Activated CD4-positive, alpha-beta T cell treated with anti-CD3 and anti-CD28 coated beads, Interleukin-2, amount 50 U/mL, for 48 hours (primary cell): ENCODE results near the gene RFC2.
"Not testable (repeated sequence)": the region's sequence is repeated elsewhere in the genome, so short reads cannot be mapped to it uniquely, and the experiment has no call there.

Source experiments
- DNase-seq, 2 experiments: peaks; one replicate each; pipeline ENCODE4 v3.0.0-alpha.2; 2020

RFC2 gene

GRCh38 chr7:74215921-74216320 is 38.3 kb downstream of the RFC2 start:
- no peak for DNase-seq

GRCh38 chr7:74214816-74215630 is 39.2 kb downstream of the RFC2 start:
- DNase-seq = no peak

DNA sequence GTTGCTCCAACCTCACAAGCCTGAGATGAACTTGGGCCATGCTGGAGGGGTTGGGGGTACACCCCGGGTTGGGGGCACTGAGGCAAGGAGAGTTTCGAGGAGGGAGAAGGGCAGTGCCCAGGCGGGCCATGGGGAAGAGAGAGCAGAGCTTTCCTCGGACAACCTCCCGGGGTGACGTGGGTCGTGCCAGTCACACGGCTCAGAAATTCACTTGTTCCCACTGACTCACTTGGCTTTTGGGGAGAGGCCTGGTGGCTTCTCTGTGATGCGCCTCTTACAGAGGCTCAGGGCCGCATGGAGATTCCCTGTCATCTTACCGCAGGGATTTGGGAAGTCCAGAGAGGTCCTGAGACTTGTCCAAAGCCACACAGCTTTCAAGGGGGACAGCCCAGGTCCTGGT is 41.5 kb downstream of the RFC2 start:
- no peak for DNase-seq

DNA sequence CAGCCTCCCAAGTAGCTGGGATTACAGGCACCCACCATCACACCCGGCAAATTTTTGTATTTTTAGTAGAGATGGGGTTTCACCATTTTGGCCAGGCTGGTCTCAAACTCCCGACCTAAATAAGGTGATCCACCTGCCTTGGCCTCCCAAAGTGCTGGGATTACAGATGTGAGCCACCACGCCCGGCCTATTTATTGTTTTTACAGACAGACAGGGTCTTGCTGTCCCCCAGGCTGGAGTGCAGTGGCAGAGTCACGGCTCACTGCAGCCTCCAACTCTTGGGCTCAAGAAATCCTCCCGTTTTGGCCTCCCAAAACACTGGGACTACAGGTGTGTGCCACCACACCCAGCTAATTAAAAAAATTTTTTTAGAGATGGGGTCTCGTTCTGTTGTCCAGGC is 46.0 kb downstream of the RFC2 start:
- not testable (repeated sequence) for DNase-seq

DNA sequence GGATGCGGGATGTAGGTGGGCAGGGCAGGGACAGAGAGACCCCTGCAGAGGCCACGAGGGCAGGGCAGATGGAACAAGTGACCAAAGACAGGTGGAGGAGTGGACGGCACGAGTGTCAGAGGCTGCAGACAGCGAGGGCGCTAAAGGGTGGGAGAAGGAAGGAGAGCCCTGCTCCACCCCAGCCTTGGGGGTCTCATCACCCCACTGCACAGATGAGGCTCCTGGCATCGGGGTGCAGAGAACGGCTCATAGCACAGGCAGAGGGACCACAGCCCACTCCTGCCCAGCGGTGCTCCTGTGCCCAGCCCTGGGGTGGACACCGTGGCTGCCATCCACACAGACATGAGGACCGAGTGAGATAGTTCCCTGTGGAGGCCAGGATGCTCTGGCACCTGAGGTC is 46.6 kb downstream of the RFC2 start:
- DNase-seq = no peak

GRCh38 chr7:74206589-74207120 is 47.5 kb downstream of the RFC2 start:
- peak; percentile 87 to 89 for DNase-seq

- DNase-seq = not testable (repeated sequence)
Measured at GRCh38 chr7:74206052-74206451, 48.1 kb downstream of the RFC2 start.

DNA sequence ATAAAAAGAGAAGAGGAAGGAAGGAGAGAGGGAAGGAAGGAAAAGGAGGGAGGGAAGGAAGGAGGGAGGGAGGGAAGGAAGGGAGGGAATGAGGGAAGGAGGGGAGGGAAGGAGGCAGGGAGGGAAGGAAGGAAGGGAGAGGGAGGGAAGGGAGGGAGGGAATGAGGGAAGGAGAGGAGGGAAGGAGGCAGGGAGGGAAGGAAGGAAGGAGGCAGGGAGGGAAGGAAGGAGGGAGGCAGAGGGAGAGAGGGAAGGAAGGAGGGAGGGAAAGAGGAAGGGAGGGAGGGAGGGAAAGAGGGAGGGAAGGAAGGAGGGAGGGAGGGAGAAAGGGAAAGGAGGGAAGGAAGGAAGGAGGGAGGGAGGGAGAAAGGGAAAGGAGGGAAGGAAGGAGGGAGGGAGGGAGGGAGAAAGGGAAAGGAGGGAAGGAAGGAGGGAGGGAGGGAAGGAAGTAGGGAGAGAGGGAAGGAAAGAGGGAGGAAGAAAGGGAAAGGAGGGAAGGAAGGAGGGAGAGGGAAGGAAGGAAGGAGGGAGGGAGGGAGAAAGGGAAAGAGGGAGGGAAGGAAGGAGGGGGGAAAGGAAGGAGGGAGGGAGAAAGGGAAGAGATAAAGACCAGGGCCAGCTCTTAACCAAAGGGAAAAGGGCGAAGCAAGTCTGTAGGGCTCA is 50.1 kb downstream of the RFC2 start:
- DNase-seq = no peak

DNA sequence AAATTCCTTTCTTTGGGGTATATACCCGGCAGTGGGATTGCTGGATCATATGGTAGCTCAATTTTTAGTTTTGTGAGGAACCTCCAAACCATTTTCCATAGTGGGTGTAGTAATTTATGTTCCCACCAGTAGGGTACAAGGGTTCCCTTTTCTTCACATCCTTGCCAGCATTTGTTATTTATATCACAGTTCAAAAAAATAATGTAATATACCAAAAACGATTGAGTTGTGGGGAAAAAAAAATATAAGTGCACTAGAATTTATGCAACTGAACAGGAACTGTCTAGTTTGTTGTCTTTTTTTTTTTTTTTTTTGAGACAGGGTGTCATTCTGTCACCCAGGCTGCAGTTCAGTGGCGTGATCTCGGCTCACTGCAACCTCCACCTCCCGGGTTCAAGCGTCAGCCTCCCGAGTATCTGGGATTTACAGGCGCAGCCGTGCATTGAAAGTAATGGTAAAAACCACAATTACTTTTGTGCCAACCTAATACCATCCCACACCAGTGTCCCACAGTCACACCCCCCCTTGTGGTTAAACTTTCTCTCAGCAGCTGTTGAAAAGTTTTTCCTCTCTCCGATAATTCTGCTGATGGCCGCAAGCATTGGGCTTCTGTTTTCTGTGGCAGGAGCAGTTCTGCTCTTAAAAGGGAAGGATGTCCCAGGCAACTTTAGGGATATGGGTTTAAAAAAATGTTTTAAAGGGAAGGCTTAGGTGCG is 51.2 kb downstream of the RFC2 start:
- DNase-seq = no peak

DNA sequence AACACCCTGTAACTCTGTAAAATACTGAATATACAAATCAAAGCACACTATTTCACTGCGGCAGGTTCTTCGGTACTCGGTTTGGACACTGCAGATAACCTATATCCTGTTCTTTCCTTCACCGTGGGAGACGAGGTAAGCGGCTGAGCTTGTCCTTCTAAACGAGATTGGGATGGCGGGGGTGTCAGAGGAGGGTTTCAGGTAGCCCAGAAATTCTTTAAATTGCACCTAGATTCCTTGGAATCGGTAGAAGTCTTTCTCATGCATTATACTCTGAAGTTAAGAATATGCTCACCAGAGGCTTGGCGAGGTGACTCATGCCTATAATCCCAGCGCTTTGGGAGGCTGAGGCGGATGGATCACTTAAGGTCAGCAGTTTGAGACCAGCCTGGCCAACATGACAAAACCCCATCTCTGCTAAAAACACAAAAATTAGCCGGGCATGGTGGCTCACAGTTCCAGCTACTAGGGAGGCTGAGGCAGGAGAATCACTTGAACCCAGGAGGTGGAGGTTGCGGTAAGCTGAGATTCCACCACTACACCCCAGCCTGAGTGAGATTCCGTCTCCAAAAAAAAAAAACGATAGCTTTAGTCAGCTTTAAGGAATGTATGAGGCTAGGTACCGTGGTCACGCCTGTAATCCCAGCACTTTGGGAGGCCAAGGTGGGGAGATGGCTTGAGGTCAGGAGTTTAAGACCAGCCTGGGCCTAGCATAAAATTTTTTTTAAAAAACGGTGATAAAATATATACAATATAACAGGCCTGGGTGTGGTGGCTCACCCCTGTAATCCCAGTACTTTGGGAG is 54.4 kb downstream of the RFC2 start:
- no peak for DNase-seq

DNA sequence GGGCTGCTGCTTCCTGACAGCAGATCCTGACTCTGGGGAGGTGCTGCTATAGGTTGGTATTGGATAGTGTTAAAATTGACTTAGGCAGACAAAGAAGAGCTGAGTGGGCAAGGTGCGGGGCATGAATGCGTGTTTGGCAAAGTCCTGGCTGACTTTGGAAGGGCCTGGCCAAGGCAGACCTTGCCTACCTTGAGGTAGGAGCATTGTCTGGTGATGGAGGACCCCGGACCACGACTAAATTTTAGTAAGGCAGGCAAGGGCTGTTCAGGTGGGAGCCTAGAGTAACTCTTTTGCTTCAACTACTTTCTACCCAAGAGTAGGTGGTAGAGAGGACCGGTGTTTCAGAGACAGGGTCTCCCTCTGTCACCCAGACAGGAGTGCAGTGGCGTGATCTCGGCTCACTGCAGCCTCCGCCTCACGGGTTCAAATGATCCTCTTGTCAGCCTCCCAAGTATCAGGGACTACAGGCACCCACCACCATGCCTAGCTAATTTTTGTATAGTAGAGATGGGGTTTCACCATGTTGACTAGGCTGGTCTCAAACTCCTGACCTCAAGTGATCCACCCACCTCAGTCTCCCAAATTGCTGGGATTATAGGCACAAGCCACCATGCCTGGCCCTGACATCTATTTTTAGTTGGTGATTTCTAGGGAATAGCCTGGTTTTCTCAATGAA is 56.6 kb downstream of the RFC2 start:
- DNase-seq = no peak

DNA sequence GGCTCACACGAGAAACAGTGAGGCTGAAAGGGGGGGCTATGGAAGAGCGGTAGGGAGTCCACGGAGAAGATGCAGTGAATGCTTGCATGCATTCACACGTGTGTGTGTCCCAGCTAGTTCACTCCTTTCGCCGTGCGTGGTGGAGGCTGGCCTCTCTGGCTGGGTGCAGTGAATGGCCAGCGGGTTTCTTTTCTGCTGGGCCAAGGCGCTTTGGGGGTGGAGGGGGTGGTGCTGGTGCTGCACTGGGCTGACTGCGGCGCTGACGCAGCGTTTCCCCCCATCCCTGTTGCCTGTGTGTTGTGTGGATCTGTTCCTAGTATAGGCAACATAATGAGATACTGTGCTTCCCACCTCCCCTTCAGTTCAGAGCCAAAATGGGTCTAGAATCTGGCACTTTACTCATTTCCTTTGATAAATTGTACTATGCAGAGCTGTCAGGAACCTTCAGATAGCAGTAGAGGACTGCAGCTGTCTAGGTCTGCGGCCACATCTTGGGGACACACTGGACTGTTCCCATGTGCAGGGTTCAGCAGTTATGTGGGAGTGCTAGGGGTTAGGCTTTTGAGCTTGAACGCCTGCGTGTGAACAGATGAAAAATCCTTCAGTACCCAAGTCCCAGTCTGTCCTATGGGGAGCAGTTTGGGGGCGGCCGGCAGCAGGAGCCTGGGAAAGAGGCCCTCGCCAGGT is 58.1 kb downstream of the RFC2 start:
- not testable (repeated sequence) for DNase-seq

DNA sequence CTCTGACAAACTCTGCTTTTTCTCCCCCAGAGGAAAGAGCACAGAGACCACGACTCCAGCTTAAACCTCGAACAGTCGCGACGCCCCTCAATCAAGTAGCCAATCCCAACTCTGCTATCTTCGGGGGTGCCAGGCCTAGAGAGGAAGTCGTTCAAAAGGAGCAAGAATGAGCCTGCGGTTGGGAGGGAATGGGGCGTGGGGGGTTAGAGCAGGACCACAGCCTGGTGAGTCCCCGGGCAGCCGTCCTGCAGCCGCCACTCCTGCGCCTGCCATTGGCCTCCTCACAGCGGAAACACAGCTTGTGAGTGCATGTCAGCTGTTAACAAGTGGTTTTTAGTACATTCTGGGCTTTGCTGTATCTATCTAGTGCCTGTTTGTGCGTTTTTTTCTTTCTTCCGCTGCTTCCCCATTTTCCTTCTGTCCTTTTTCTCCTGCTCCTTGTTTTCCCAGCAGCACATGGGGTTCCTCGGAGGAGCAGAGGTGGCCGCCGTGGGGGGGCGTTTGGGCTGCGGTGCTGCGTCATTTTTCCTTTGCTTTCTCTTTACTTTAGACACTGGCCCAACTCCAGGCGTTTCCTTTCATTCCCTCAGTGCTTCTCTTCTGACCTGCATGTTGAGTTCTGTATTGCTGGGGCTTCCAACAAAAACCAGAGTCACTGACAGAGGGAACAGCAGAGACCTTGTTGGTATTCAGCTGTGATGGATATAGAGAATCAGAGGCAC is 58.9 kb downstream of the RFC2 start:
- DNase-seq = not testable (repeated sequence)

DNA sequence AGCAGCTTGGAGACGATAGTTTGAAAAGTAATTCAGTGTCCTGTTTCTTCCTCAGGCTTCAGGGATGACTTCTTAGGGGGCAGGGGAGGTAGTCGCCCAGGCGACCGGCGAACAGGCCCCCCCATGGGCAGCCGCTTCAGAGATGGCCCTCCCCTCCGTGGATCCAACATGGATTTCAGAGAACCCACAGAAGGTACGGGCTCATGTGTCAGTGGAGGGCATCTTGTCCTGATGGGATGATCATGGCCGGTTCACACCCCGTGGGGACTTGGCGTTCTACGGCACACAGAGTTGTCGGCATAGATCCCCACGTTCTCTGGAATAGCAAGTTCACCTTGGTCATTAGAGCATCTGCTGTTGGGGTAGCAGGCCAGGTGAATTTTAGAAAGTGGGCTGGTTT is 59.5 kb downstream of the RFC2 start:
- no peak for DNase-seq

DNA sequence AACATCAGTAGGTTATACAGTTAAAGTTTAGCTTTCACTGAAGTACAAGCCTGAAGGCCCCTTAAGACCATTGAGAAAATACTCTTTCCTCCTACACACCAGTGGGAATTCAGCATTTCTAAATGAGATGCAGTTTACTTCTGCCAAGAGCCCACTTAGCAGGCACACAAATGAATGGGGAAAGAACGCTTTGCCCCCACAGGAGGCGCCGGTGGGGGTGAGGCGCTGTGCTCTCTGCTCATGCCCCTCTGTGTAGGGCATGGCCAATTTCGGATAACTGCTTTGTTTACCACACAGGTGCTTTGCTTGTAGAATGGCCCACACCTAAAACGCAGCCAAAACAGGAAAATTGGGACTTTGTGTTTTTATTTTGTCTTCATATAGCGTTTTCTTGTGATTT is 60.3 kb downstream of the RFC2 start:
- no peak for DNase-seq

DNA sequence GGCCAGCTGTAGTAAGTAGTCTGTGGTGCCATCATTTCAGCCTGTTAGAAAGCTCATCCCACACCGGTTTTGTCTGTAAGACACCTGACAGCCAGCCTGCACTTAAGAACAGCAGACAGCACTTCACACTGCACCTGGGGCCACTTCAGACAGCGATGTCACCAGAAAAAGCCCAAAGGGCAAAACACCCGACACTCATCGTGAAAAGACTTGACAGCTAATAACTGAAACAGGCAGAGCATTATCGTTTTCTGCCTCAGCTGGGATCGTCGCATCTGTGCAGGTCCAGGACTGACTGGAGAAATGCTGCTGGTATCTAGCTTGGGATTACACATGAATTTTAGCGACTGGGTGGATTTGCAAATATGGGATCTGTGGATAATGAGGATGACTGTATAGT is 61.1 kb downstream of the RFC2 start:
- no peak for DNase-seq

GRCh38 chr7:74191231-74191630 is 63.0 kb downstream of the RFC2 start:
- DNase-seq = no peak

- no peak for DNase-seq
Measured at GRCh38 chr7:74190259-74190658, 63.9 kb downstream of the RFC2 start.

- DNase-seq = no peak
Measured at GRCh38 chr7:74187915-74188675, 66.1 kb downstream of the RFC2 start.

- DNase-seq = no peak
Measured at GRCh38 chr7:74185636-74186035, 68.6 kb downstream of the RFC2 start.
